ENCODE results near the gene NPR3.
"Not testable (repeated sequence)": the region's sequence is repeated elsewhere in the genome, so short reads cannot be mapped to it uniquely, and the experiment has no call there.

NPR3 gene

GRCh38 chr5:32794086-32794485 is 83.0 kb downstream of the NPR3 start:
- Histone ChIP-seq H3K79me2 (ENCODE audit: insufficient read depth, low read length) (no peaks in the 10 kb centered on the region), H3K9me3 (ENCODE audit: low read length) (no peaks in the 10 kb centered on the region), H3K27me3 (ENCODE audit: insufficient read depth, low read length) (no peaks in the 10 kb centered on the region), H3K27ac (ENCODE audit: low read depth, low read length, poor library complexity, severe bottlenecking) (no peak overlapping the region), H3K9ac (ENCODE audit: low read length) (no peak overlapping the region), H4K20me1 (ENCODE audit: insufficient read depth, low read length) (no peaks in the 10 kb centered on the region), H3K4me3 (ENCODE audit: low read depth, low read length, poor library complexity, severe bottlenecking) (no peak overlapping the region), H3K4me1 (ENCODE audit: insufficient read depth, low read length, severe bottlenecking) (no peaks in the 10 kb centered on the region), H3K4me2 (ENCODE audit: low read length) (no peak overlapping the region), H3K36me3 (ENCODE audit: insufficient read depth, low read length) (no peaks in the 10 kb centered on the region), H2AFZ (ENCODE audit: low read length) (no peak overlapping the region), H3F3A (ENCODE audit: insufficient read depth, low read length) (no peaks in the 10 kb centered on the region), H3K9me2 (ENCODE audit: low read depth, low read length) (no peaks in the 10 kb centered on the region)
- TF ChIP-seq, protein P1, sequence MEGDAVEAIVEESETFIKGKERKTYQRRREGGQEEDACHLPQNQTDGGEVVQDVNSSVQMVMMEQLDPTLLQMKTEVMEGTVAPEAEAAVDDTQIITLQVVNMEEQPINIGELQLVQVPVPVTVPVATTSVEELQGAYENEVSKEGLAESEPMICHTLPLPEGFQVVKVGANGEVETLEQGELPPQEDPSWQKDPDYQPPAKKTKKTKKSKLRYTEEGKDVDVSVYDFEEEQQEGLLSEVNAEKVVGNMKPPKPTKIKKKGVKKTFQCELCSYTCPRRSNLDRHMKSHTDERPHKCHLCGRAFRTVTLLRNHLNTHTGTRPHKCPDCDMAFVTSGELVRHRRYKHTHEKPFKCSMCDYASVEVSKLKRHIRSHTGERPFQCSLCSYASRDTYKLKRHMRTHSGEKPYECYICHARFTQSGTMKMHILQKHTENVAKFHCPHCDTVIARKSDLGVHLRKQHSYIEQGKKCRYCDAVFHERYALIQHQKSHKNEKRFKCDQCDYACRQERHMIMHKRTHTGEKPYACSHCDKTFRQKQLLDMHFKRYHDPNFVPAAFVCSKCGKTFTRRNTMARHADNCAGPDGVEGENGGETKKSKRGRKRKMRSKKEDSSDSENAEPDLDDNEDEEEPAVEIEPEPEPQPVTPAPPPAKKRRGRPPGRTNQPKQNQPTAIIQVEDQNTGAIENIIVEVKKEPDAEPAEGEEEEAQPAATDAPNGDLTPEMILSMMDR (IDR thresholded peaks at IDR 0.05; ENCODE audit: low read length): no peak
- TF ChIP-seq EZH2 (IDR thresholded peaks at IDR 0.05; ENCODE audit: borderline replicate concordance, low read length): no peak

GRCh38 chr5:32802764-32803163 is 91.6 kb downstream of the NPR3 start:
- TF ChIP-seq, protein P1 (IDR thresholded peaks at IDR 0.05; ENCODE audit: low read length): no peak
- TF ChIP-seq EZH2 (IDR thresholded peaks at IDR 0.05; ENCODE audit: borderline replicate concordance, low read length): no peak
- Histone ChIP-seq H4K20me1 (ENCODE audit: insufficient read depth, low read length) (no peaks in the 10 kb centered on the region), H3K4me2 (ENCODE audit: low read length) (no peak overlapping the region), H3K27ac (ENCODE audit: low read depth, low read length, poor library complexity, severe bottlenecking) (no peak overlapping the region), H3K27me3 (ENCODE audit: insufficient read depth, low read length) (no peaks in the 10 kb centered on the region), H3K9ac (ENCODE audit: low read length) (no peak overlapping the region), H3F3A (ENCODE audit: insufficient read depth, low read length) (no peaks in the 10 kb centered on the region), H3K79me2 (ENCODE audit: insufficient read depth, low read length) (no peaks in the 10 kb centered on the region), H3K4me3 (ENCODE audit: low read depth, low read length, poor library complexity, severe bottlenecking) (no peak overlapping the region), H3K4me1 (ENCODE audit: insufficient read depth, low read length, severe bottlenecking) (no peaks in the 10 kb centered on the region), H2AFZ (ENCODE audit: low read length) (no peak overlapping the region), H3K9me3 (ENCODE audit: low read length) (no peaks in the 10 kb centered on the region), H3K36me3 (ENCODE audit: insufficient read depth, low read length) (no peaks in the 10 kb centered on the region), H3K9me2 (ENCODE audit: low read depth, low read length) (no peaks in the 10 kb centered on the region)

DNA sequence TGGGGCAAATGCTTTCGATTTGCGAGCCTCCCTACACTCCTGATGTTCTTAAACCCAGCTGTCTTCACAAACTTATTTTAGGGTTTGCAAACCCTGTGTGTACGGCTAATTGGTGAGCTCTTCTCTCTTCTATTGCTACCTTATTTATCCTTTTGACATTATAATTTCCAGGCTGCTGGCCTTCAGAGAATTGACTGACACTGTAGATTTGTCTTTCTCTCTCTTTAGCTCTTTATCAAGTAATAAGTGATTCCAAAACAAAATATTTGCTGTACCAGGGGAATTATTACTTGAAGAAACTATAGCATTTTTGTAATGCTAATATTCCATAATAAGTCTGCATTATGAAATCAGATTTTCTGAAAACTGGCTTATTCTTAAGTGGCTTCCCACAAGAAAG is 92.5 kb downstream of the NPR3 start:
- TF ChIP-seq, protein P1 (IDR thresholded peaks at IDR 0.05; ENCODE audit: low read length): no peak
- TF ChIP-seq EZH2 (IDR thresholded peaks at IDR 0.05; ENCODE audit: borderline replicate concordance, low read length): no peak
- no peaks in the 10 kb centered on the region for H3K36me3 ChIP-seq (ENCODE audit: insufficient read depth, low read length)
- no peaks in the 10 kb centered on the region for H3F3A ChIP-seq (ENCODE audit: insufficient read depth, low read length)
- no peaks in the 10 kb centered on the region for H4K20me1 ChIP-seq (ENCODE audit: insufficient read depth, low read length)
- no peak overlapping the region for H3K4me2 ChIP-seq (ENCODE audit: low read length)
- H3K27ac ChIP-seq (ENCODE audit: low read depth, low read length, poor library complexity, severe bottlenecking): no peak overlapping the region
- no peaks in the 10 kb centered on the region for H3K9me2 ChIP-seq (ENCODE audit: low read depth, low read length)
- no peaks in the 10 kb centered on the region for H3K4me1 ChIP-seq (ENCODE audit: insufficient read depth, low read length, severe bottlenecking)
- no peaks in the 10 kb centered on the region for H3K27me3 ChIP-seq (ENCODE audit: insufficient read depth, low read length)
- no peak overlapping the region for H3K4me3 ChIP-seq (ENCODE audit: low read depth, low read length, poor library complexity, severe bottlenecking)
- no peaks in the 10 kb centered on the region for H3K79me2 ChIP-seq (ENCODE audit: insufficient read depth, low read length)
- no peak overlapping the region for H2AFZ ChIP-seq (ENCODE audit: low read length)
- no peak overlapping the region for H3K9ac ChIP-seq (ENCODE audit: low read length)
- no peaks in the 10 kb centered on the region for H3K9me3 ChIP-seq (ENCODE audit: low read length)

DNA sequence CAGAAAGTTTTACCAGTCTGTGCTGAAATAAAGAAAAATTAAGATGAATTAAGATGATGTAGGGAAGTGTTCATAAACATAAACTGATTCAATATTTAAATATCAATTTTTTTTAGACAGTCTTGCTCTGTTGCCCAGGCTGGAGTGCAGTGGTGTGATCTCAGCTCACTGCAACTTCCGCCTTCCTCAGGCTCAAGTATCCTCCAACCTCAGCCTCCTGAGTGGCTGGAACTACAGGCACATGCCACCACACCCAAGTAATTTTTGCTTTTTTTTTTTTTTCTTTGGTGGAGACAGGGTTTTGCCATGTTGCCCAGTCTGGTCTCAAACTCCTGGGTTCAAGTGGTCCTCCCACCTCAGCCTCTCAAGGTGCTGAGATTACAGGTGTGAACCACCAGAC is 94.3 kb downstream of the NPR3 start:
- H3K4me1 ChIP-seq (ENCODE audit: insufficient read depth, low read length, severe bottlenecking); H3K9me3 ChIP-seq (ENCODE audit: low read length); H3K9ac ChIP-seq (ENCODE audit: low read length); H3K27ac ChIP-seq (ENCODE audit: low read depth, low read length, poor library complexity, severe bottlenecking); H2AFZ ChIP-seq (ENCODE audit: low read length); H3K4me2 ChIP-seq (ENCODE audit: low read length); H4K20me1 ChIP-seq (ENCODE audit: insufficient read depth, low read length); H3K36me3 ChIP-seq (ENCODE audit: insufficient read depth, low read length); H3K4me3 ChIP-seq (ENCODE audit: low read depth, low read length, poor library complexity, severe bottlenecking); H3K79me2 ChIP-seq (ENCODE audit: insufficient read depth, low read length); H3K27me3 ChIP-seq (ENCODE audit: insufficient read depth, low read length); H3K9me2 ChIP-seq (ENCODE audit: low read depth, low read length); H3F3A ChIP-seq (ENCODE audit: insufficient read depth, low read length): not testable (repeated sequence)

Data from OCI-LY1 (cell line).